CD14-positive monocyte (primary cell): ENCODE data around the gene SLC6A8. TPM values are rescaled to one million over a fixed set of nuclear protein-coding genes. Genes with fewer than 3 reads are reported as not detected.
A peak's percentile ranks its signal among the peaks of the same experiment; 100 is the strongest.

Source experiments
- DNase-seq, 3 donors: peaks; one replicate each; pipeline ENCODE4 v3.0.0-alpha.2; 2011 to 2022
- H2AFZ ChIP-seq: 2 replicates; pipeline ENCODE4 v1.6.0; 2012; ENCODE audit warnings: mild to moderate bottlenecking, low read depth, low read length, inconsistent platforms; ENCODE audit not compliant: insufficient read depth, poor library complexity, severe bottlenecking
- H3K27ac ChIP-seq, 2 donors: 1 replicate in 1 of 2; 2 replicates in 1 of 2; pipeline ENCODE4 v1.5.1; 2012 to 2013; ENCODE audit warnings: low read length in 2 of 2, control low read depth in 1 of 2, inconsistent platforms in 1 of 2, low read depth in 1 of 2, mild to moderate bottlenecking in 1 of 2
- H3K27me3 ChIP-seq, 2 donors: one replicate each; pipeline versions ENCODE4 v1.6.0 to v1.6.1; 2011 to 2013; ENCODE audit warnings: low read length in 2 of 2; ENCODE audit not compliant: control insufficient read depth in 2 of 2, insufficient read depth in 2 of 2
- H3K36me3 ChIP-seq, 2 donors: replicated peaks in 1 of 2; 1 replicate in 1 of 2; 2 replicates in 1 of 2; pipeline versions ENCODE4 v1.5.1 to v1.6.1; 2012 to 2013; ENCODE audit warnings: low read length in 2 of 2, control low read depth in 1 of 2, inconsistent platforms in 1 of 2, mild to moderate bottlenecking in 1 of 2; ENCODE audit not compliant: insufficient read depth in 2 of 2, control insufficient read depth in 1 of 2
- H3K4me1 ChIP-seq, 2 donors: 1 replicate in 1 of 2; 2 replicates in 1 of 2; pipeline versions ENCODE4 v1.5.1 to v1.6.1; 2012 to 2013; ENCODE audit warnings: low read length in 2 of 2, control low read depth in 1 of 2, inconsistent platforms in 1 of 2, mild to moderate bottlenecking in 1 of 2, moderate library complexity in 1 of 2; ENCODE audit not compliant: insufficient read depth in 2 of 2, control insufficient read depth in 1 of 2
- H3K4me2 ChIP-seq: replicated peaks from 2 replicates; pipeline ENCODE3; 2012; ENCODE audit warnings: low read length, moderate library complexity, mild to moderate bottlenecking; ENCODE audit not compliant: poor library complexity, severe bottlenecking; ENCODE audit errors: extremely low read depth
- H3K4me3 ChIP-seq, 3 experiments: fragments of 200-600 bp in 1 of 3; sonication (generic) in 1 of 3; replicated peaks in 1 of 3; 1 replicate in 2 of 3; 2 replicates in 1 of 3; pipeline ENCODE4 v1.5.1; 2011 to 2013; ENCODE audit warnings: low read length in 3 of 3, mild to moderate bottlenecking in 3 of 3, control low read depth in 2 of 3, low read depth in 2 of 3, inconsistent platforms in 1 of 3, moderate library complexity in 1 of 3
- H3K79me2 ChIP-seq: 2 replicates; pipeline ENCODE4 v1.6.0; 2012; ENCODE audit warnings: mild to moderate bottlenecking, control low read depth, inconsistent platforms, low read length, moderate library complexity; ENCODE audit not compliant: insufficient read depth
- H3K9ac ChIP-seq: 2 replicates; pipeline ENCODE4 v1.6.0; 2017; ENCODE audit warnings: low read length, mild to moderate bottlenecking; ENCODE audit not compliant: insufficient read depth, poor library complexity, severe bottlenecking
- H3K9me3 ChIP-seq, 2 donors: replicated peaks in 1 of 2; 1 replicate in 1 of 2; 2 replicates in 1 of 2; pipeline versions ENCODE4 v1.5.1 to v1.6.1; 2012 to 2013; ENCODE audit warnings: low read length in 2 of 2, control low read depth in 1 of 2; ENCODE audit not compliant: control insufficient read depth in 1 of 2, insufficient read depth in 1 of 2
- H4K20me1 ChIP-seq: 2 replicates; pipeline ENCODE4 v1.6.0; 2012; ENCODE audit warnings: mild to moderate bottlenecking, low read length, control low read depth, moderate library complexity; ENCODE audit not compliant: insufficient read depth
- H3K27ac Mint-ChIP-seq, 7 donors: one replicate each; pipeline ENCODE4 v1.8.0; 2020; ENCODE audit warnings: mild to moderate bottlenecking in 7 of 7, mixed read lengths in 7 of 7, moderate library complexity in 6 of 7, inconsistent platforms in 2 of 7
- H3K27me3 Mint-ChIP-seq, 3 donors: one replicate each; pipeline ENCODE4 v1.8.0; 2021 to 2022; ENCODE audit warnings: low read depth in 3 of 3, mild to moderate bottlenecking in 3 of 3, mixed read lengths in 3 of 3, moderate library complexity in 3 of 3, inconsistent platforms in 1 of 3
- H3K36me3 Mint-ChIP-seq, 2 donors: one replicate each; pipeline ENCODE4 v1.8.0; 2020; ENCODE audit warnings: mixed read lengths in 2 of 2, inconsistent platforms in 1 of 2, mild to moderate bottlenecking in 1 of 2
- H3K4me1 Mint-ChIP-seq: one replicate; pipeline ENCODE4 v1.8.0; 2020; ENCODE audit warnings: mild to moderate bottlenecking, mixed read lengths
- H3K4me3 Mint-ChIP-seq, 2 donors: one replicate each; pipeline ENCODE4 v1.8.0; 2020; ENCODE audit warnings: mild to moderate bottlenecking in 2 of 2, mixed read lengths in 2 of 2, moderate library complexity in 1 of 2
- H3K9me3 Mint-ChIP-seq, 7 donors: one replicate each; pipeline ENCODE4 v1.8.0; 2020 to 2022; ENCODE audit warnings: mixed read lengths in 7 of 7, mild to moderate bottlenecking in 6 of 7, moderate library complexity in 6 of 7, inconsistent platforms in 2 of 7
- CTCF ChIP-seq: fragments of 200-600 bp; IDR thresholded peaks from one replicate; pipeline ENCODE4 v1.8.0; 2022; ENCODE audit warnings: antibody characterized with exemption, mild to moderate bottlenecking
- WGBS: methylation state at CpG from one replicate; pipeline ENCODE4 v1.1.5; 2013; ENCODE audit warnings: missing lambda C conversion rate; ENCODE audit not compliant: insufficient coverage; 5-methylcytosine and 5-hydroxymethylcytosine counted together
- intact Hi-C, 2 donors: fragments of 100-400 bp; cut with micrococcal nuclease; formaldehyde crosslinking; loops; one replicate each; pipeline versions ENCODE4 v1.15.0 to v1.15.1; 2023
- polyA plus RNA-seq, 3 donors: library from polyadenylated mRNA; depleted of rRNA in 1 of 3; unstranded in 2 of 3; stranded (reverse) in 1 of 3; fragments of 300-500 nt in 2 of 3; fragments of >200 nt in 1 of 3; fragmentation: Illumina TruSeq in 2 of 3; gene quantifications; 1 replicate in 2 of 3; 2 replicates in 1 of 3; pipeline ENCODE4 v1.2.3, GENCODE V29; 2012 to 2021

The SLC6A8 gene
- polyA plus RNA-seq, 3 donors: 0.23 to 5.6 (median 0.85) TPM

- peak; percentile 60 to 77 (median 63) for DNase-seq
- 0% methylated on average over 2 of the region's 13 CpGs for WGBS
Measured at GRCh38 chrX:153708415-153708814, 20.7 kb downstream of the SLC6A8 start.

More at GRCh38 chrX:153708415-153708814, 20.7 kb downstream of the SLC6A8 start:
- H3K27ac ChIP-seq: peak overlapping the region in 1 of 2 donors; percentile 4
- no peaks in the 10 kb centered on the region for H3K9me3 ChIP-seq
- no peak overlapping the region for H3K4me3 ChIP-seq
- H4K20me1 ChIP-seq: peaks cover 62% of the 10 kb centered on the region
- peak; percentile 62 for TF ChIP-seq CTCF
- peak overlapping the region in 5 of 7 donors; percentile 46 to 66 (median 59) for H3K27ac Mint-ChIP-seq
- intact Hi-C loops: no loop called here
- no peak overlapping the region for H3K4me2 ChIP-seq
- peaks cover 46 to 65% of the 10 kb centered on the region in 2 donors for H3K36me3 Mint-ChIP-seq
- H2AFZ ChIP-seq: no peak overlapping the region
- peaks cover 5 to 6% of the 10 kb centered on the region in 2 donors for H3K4me1 ChIP-seq
- H3K9me3 Mint-ChIP-seq: peaks cover 0 to under 1% (median 0%) of the 10 kb centered on the region in 7 donors
- H3K4me1 Mint-ChIP-seq: peaks cover 8% of the 10 kb centered on the region
- no peak overlapping the region for H3K4me3 Mint-ChIP-seq
- peaks cover 41 to 53% of the 10 kb centered on the region in 2 donors for H3K36me3 ChIP-seq
- H3K79me2 ChIP-seq: no peaks in the 10 kb centered on the region
- peaks cover 0 to 12% (median 0%) of the 10 kb centered on the region in 3 donors for H3K27me3 Mint-ChIP-seq
- H3K9ac ChIP-seq: no peak overlapping the region
- H3K27me3 ChIP-seq: no peaks in the 10 kb centered on the region
